SHP77 treated with DMSO at 0.1 percent for 48 hours (cell line): Measurements from ENCODE around the gene LEUTX.
"Not testable (repeated sequence)": the region's sequence is repeated elsewhere in the genome, so short reads cannot be mapped to it uniquely, and the experiment has no call there.

ENCODE experiments used
- DNase-seq: peaks from one replicate; lab custom pipeline; 2025; lab: John Stamatoyannopoulos, UW

Gene LEUTX, protein sequence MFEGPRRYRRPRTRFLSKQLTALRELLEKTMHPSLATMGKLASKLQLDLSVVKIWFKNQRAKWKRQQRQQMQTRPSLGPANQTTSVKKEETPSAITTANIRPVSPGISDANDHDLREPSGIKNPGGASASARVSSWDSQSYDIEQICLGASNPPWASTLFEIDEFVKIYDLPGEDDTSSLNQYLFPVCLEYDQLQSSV

DNA sequence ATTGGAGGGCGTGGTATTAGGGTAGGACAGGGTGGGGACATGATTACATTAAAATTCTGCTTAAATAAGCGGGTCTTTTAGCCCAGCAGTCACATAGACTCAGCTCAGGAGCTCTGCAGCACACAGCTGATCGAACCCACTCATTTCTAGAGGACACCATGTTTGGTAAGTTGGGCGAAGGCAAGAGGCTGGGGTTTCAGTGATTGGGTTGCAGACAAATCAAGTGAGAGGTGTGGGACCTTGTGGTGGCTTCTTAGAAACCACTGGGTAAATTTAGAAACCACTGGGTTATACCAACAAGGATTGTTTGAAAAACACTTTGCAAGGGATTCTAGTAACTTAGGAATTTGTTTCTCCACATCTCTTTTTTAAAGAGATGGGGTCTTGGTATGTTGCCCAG, at the start of gene LEUTX:
TSS of gene LEUTX (plus strand) at position 92 of the 400 bp plus-strand sequence. CDS start at position 159, 67 bp downstream.
- no peak for DNase-seq

DNA sequence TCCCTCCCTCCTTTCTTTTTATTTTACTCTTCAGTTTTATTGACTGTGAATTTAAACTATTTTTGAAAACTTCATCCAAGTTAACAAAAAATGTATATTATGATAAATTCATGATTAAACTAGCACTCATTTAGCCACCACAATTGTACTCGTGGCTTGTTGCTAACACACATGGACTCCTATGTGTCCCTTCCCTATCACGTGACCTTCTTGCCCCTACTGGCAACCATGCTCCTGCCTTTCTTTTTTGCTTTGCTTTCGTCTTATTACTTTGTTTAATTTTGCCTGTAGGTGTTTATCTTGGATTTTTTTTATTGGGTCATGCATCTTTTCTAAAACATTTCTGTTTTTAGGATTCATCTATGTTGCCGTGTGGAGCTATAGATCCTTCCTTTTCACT, 49.1 kb upstream of the LEUTX start:
- DNase-seq = no peak

DNA sequence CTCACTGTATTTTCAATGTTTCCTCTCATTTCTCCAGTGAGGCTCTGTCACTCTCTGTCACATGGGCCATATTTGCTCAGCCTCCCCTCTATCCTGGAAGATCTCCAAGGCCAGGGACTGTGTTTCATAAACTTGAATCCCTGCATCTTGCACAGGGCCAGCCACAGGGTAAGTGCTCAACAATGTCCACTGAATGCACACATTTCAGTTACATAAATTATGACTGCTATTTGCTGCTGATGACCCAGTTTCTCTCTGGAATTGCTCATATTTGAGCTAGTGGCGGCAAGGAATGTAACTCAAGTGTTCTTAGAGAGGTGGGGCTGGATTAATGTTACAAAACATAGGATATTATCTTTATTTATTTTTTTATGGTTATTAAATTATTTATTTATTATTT, 47.0 kb upstream of the LEUTX start:
- no peak for DNase-seq

DNA sequence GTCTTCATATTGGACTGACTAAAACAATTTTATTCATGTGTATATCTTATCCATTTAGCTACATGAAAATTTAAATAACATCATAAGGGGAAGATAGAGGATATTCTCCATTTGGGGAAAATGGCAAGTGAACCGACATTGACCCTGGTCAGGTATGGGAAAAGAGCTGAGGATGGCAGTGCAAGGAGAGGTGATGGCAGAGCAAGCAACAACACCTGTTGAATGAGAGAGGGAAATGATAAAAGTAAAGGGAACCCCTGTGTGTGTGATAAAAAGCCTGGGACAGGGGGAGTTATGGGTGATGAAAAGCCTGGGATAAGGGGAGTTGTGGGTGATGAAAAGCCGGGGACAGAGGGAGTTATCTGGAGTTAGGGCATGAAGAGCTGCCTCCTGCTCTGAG, 44.8 kb upstream of the LEUTX start:
- DNase-seq = no peak

DNA sequence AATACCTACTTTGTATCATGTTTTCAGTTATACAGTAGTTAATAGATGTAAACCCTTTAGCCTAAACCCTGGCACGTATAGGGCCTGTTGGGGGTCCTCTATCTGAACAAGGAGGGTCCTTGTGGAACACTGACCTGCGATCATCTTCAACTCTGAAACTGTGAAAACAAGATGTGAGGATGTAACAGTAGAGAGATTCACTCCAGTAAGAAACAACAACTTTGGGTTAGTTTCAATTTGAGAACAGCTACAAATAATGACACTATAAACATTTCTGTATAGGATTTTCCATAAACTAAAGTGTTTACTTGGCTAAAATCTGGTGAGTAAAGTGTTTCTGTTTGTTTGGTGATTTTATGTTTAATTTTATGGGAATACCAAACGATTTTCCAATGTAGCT, 43.0 kb upstream of the LEUTX start:
- DNase-seq = no peak

DNA sequence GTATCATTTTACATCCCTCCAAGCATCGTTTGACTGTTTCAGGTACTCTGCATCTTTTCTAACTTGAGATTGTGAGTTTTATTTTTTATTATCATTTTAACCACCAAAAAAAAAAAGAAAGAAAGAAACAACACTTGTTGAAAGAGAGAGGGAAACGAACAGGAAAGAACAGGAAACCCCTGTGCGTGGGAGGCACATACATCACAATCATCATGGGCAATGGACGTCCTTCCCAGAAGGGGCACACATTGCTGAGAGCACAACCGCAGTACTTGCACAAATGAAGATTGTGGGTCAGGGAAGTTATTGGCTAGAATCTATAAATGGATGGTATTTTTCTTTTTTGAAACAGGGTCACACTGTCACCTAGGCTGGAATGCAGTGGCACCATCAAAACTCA, 42.6 kb upstream of the LEUTX start:
- DNase-seq = no peak

DNA sequence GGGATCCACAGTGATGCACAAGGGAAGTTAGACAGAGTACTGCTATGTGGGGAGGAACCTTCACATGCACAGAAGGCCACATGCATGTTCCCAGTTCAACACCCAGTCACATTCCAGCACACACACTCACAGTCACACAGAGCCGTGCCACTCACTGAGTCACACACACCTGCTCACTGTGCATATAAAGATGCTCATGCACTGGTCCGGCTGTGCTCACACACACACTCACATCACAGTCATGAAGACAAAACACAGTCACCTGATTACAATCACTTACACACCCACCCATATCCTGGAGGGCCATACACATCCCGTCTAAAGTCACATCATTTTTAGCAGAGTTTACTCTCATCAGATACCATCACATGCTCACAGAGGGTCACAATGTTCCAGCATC, 41.3 kb upstream of the LEUTX start:
- DNase-seq = no peak

DNA sequence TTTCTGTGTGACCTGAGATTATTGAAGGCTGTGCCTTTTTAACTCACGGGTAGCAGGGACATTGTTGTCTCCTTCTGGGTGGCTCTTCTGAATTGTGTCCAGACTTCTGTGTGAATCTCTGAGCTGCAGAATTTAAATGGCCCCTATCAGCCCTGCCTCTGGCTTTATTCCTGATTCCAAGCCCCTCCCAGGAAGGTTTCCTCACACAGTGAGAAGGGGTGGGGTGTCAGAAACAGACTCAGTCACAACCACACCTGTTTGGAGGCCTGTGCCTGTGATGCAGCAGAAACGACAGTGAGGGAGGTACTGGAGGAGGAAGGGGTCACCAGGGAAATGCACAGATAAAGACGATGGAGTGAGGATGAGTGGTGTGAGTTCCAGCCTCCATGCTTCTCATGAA, 40.8 kb upstream of the LEUTX start, which contains the start of gene CLC:
TSS of gene CLC (minus strand) at position 139 of the 400 bp plus-strand sequence. CDS start at position 62, 77 bp downstream.
- no peak for DNase-seq

DNA sequence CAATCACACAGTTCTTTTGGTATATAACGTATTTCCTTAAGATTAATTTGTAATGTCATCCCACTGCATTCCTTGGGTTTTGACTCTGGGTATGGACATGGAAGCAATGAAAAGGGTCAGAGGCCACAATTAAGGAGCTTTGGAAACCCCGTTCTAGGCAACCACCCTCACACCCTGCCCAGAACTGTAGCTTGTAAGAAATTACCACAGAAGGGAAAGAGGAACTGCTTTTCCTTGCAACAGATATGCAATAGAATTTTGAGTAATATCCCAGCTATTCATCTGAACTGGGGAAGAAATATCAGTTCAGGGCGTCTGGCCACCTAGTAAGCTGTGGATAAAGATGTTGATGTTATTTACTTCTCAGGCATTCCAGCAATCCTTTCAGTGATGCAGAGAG, 39.8 kb upstream of the LEUTX start:
- DNase-seq = no peak

DNA sequence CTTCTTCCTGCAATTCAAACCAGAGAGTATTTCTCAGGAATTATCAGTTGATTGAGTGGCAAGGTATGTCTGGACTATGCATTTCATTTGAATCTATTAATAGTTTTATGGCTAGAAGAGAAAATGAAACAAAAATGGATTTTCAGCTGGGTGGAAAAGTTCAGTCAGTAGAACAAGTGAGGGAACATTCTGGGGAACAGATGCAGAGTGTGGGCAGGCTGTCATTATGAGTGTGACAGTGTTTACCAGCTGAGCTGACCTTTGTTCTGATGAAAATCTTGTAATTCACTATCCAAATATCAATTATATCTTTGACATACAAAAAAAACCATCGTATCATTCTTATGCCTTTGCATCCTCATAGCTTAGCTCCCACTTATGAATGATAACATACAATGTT, 38.3 kb upstream of the LEUTX start:
- no peak for DNase-seq

DNA sequence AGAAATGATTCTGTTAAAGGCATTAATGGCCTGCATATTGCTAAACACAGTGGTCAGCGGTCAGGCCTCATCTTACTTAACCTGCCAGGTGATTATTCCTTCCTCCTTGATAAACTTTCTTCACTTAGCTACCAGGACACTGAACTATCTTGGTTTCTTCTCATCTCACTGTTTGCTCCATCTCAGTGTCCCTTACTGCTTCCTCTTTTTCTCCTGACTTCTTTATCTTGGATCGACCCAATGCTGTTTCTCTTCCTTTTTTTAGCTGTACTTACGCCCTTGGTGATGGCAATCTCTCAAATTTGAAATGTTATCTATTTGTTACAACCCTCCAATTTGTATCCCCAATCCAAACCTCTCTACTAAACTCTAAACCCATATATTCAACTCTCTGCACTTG, 33.0 kb upstream of the LEUTX start:
- DNase-seq = no peak

DNA sequence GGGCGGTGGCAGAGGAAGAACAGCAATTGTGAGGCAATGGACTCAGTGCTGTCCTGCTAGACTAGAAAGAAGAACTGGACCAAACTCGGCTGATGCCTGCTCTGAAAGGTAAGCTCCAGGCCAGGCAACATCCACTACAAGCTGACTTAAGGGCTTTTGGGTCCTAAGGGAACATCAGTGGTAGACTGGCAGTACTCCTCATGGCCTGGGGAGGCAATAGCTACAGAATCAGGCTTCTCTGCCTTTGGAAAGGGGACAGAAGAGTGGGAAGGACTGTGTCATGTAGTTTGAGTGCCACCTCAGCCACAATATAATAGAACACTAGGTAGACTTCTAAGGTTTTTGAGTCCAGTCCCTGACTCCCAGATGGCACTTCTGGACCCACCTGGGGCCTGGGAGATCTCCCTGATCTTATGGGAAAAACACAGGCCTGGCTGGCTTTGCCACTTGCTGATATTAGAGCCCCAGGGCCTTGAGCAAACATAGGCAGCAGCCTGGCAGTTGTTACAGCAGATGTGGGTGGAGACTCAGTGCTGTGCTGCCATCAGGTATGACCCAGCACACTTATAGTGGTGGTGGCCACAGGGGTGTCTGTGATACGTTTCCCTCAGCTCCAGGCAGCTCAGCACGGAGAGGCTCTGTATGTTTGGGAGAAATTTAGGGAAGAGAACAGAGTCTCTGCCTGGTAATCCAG, 31.7 kb upstream of the LEUTX start:
- DNase-seq = peak; percentile 51

DNA sequence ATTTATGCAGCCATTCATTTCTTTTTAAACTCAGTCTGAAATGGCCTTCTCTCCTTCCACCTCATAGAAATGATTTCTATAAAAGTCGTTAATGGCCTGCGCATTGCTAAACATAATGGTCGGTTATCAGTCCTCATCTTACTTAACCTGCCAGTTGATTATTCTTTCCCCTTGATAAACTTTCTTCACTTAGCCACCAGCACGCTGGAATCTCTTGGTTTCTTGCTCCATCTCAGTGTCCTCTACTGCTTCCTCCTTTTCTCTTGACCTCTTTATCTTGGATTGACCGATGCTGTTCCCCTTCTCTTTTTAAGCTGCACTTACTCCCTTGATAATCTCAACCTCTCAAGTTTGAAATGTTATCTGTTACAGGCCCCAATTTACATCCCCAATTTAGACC, 28.7 kb upstream of the LEUTX start:
- no peak for DNase-seq

DNA sequence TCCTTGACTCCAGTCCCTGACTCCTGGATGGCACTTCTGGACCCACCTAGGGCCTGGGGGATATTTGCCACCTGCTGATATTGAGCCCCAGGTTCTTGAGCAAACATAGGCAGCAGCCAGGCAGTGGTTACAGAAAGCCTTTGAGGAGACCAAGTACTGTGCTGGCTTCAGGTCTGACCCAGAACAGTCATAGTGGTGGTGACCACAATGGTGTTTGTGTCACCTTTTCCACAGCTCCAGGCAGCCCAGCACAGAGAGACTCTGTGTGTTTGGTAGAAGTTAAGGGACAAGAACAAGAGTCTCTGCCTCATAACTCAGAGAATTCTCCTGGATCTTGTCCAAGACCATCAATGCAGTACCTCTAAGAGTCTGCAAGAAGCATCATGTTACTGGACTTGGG, 26.3 kb upstream of the LEUTX start:
- DNase-seq = no peak

DNA sequence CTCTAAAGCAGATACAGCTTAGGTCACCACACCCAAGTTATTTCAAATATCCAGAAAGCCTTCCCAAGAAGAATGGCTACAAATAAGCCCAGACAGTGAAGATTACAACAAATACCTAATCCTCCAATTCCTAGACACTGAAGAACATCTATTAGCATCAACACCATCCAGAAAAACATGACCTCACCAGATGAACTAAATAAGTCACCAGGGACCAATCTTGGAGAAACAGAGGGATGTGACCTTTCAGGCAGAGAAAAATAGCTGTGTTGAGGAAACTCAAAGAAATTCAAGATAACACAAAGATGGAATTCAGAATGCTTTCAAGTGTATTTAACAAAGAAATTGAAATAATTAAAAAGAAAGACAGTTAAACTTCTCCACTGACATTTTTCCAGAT, 25.9 kb upstream of the LEUTX start:
- DNase-seq = no peak

DNA sequence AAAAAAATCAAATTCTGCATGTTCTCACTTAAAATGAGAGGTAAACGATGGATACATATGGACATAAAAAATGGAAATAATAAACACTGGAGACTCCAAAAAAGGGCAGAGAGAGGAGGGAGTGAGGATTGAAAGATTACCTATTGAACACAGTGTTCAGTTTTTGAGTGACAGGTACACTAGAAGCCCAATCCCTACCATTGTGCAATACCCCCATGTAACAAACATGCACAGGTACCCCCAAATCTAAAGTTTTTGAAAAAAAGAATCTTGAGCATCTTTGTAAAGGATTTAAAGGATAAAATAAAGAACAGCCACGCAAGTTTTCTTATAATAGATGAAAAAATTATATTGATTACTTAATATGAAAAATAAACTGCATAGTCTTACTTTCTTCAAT, 24.1 kb upstream of the LEUTX start:
- DNase-seq = no peak

DNA sequence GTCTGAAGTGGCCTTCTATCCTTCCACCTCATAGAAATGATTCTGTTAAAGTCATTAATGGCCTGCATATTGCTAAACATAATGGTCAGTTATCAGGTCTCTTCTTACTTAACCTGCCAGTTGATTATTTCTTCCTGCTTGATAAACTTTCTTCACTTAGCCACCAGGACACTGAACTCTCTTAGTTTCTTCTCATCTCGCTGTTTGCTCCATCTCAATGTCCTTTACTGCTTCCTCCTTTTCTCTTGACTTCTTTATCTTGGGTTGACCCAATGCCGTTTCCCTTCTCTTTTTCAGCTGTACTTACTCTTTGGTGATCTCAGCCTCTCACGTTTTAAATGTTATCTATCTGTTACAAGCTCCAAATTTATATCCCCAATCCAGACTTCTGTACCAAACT, 23.7 kb upstream of the LEUTX start:
- DNase-seq = no peak

DNA sequence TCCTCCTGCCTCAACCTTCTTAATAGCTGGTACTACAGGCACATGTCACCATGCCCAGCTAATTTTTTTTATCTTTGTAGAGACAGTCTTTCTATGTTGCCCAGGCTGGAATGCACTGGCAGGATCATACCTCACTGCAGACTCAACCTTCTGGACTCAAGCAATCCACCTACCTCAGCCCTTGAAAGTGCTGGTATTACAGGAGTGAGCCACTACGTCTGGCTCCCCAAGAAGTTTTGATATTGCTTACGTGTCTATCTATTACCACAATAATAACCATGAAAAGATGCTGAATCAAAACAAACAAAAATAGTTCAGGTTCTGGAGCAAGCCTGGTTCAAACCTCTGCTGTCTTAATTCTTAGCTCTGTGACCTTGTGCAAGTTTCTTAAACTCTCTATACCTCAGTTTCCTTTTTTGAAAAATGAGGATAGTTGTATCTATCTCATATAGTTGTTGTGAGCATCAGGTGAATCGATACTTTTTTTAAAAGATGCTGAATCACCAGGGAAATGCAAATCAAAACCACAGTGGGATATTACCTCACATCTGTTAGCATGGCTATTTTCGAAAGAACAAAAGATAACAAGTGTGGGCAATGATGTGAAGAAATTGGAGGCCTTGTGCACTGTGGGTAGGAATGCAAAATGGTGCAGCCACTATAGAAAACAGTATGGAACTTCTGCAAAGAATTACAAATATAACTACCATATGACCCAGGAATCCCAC, 19.0 kb upstream of the LEUTX start:
- no peak for DNase-seq

DNA sequence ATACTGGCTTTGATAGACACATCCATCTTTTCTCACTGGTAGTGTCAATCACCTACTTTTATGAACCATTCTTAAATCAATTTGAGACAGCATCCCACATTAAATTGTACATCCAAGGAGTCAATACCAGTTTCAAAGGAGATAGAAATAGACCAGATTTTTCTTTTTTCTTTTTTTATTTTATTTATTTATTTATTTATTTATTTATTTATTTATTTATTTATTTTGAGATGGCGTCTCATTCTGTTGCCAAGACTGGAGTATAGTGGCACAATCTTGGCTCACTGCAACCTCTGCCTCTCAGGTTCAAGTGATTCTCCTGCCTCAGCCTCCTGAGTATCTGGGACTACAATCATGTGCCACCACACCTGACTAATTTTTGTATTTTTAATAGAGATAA, 16.8 kb upstream of the LEUTX start:
- not testable (repeated sequence) for DNase-seq

DNA sequence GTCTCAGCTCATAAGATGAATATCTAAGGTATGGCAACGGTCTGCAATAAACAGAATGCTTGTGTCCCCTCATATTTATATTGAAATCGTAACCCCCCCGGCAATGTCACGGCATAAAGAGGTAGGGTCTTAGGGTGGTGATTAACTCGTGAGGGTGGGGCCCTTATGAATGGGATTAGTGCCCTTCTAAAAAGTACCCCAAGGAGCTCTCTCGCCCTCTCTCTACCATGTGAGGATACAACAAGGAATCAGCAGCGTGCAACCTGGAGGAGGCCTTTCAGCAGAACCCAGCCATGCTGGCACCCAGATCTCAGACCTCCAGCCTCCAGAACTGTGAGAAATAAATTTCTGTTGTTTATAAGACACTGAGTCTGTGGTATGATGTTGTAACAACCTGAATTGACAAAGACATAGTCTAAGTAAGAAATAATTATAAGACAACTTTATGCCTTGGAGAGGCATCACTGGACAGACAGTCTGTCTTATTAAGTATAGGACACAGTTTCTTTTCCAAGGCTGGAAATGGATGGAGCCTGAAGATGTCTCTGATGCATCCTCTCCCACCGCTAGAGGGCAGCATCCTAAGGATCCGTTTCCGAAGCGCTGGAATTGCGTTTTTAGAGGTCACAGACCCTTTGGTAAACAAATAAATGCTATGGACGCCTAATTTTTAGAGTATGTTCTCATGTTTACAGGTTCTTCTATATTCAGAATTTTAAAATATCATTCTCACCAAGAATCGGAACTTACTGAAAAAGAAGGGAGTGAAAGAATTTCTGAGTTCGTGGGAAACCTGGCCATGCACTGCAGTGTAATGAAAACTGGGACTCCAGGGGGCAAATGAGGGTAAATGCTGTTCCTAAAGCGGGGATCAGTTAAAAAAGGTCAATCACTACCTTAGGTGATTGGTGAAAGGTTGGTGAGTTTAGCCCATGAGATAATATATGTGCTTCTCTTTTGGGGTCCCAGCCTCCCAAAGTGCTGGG, 13.3 kb upstream of the LEUTX start:
- DNase-seq = peak; percentile 54

DNA sequence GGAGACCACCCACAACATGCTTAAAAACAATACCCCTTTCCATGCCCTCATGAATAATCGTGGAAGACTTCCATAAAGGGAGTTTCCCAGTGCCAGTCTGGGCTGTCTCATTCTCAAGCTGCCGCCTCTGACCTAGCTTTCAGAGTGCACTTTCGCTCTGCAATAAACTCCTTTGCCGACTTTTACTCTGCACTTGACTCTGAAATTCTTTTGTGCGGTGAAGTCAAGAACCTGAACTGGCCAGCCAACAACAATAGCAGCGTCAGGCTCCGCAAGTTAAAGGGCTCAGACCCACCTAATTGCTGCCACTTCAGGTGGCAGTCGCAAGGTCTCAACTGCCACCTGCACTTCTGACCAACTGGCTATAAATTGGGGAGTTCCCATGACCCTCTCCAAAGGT, 10.3 kb upstream of the LEUTX start:
- no peak for DNase-seq

DNA sequence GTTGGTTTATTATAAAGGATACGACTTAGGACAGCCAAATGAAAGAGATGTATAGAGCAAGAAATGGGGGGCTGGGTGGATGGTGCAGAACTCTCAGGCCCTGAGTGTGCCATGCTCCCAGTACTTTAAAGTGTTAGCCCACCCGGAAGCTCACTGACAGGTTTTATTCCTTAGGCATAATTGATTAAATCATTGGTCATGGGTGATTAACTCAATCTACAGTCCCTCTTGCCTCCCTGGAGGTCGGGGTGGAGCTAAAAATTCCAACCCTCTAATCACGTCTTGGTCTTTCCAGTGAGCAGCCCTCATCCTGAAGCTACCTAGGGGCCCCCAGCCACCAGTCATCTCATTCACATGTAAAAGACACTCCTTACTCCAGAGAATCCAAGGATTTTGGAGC, 9.9 kb upstream of the LEUTX start:
- no peak for DNase-seq
